ENCODE data around the gene PANK4. TPM values are rescaled to one million over a fixed set of nuclear protein-coding genes. Genes with fewer than 3 reads are reported as not detected.
A peak's percentile ranks its signal among the peaks of the same experiment; 100 is the strongest.
"Not testable (repeated sequence)": the region's sequence is repeated elsewhere in the genome, so short reads cannot be mapped to it uniquely, and the experiment has no call there.

The PANK4 gene
- polyA plus RNA-seq (2014; cell fraction: cytosol; rRNA removed) = 19.0 and 27.4 TPM in 2 replicates
- polyA plus RNA-seq (2014; cell fraction: nucleus; rRNA removed) = 86.5 and 95.1 TPM in 2 replicates

GRCh38 chr1:2525920-2526823 lies at the start of gene PANK4:
Gene PANK4, minus strand, starts transcription at chr1:2526596. Its CDS starts 9 bp downstream, at chr1:2526587.
- DNase-seq (ENCODE audit: low spot score) = peak; percentile 86

DNA sequence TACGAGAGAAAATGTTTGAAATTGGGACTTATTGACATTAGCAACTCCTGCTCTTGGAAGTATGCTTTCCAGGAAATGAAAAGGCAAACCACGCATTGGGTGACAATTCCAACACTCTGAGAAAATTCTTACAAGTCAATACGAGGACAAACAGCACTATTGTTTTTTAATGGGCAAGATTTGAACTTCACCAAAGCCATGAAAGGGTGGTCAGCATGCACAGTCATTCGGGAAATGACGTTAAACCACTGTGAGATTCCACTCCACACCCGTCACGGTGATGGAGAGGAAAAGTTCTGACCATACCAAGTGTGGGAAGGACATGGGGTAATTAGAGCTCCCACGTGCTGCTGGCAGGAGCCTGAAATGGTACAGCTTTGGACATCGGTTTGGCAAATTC lies 48.0 kb upstream of the PANK4 start:
- no peak for DNase-seq (ENCODE audit: low spot score)

- DNase-seq (ENCODE audit: low spot score) = no peak
Measured at GRCh38 chr1:2573250-2573920, 47.0 kb upstream of the PANK4 start.

DNA sequence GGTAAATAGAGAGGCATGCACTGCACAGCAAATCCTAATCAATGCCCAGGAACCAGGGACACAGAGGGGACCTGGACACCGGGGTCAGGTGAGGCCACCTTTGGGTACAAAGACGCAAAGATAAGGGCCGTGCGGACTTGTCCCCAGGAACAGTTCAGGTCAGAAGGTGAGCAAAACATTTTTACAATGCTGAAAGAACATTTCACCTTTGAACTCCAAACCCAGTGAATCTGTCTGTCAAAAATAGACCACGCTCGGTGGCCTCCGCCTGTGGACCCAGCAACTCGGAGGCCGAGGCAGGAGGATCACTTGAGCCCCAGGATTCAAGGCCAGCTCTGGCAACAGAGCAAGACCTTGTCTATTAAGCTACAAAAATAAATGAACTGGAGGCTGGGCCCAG lies 45.0 kb upstream of the PANK4 start:
- DNase-seq (ENCODE audit: low spot score) = no peak

DNA sequence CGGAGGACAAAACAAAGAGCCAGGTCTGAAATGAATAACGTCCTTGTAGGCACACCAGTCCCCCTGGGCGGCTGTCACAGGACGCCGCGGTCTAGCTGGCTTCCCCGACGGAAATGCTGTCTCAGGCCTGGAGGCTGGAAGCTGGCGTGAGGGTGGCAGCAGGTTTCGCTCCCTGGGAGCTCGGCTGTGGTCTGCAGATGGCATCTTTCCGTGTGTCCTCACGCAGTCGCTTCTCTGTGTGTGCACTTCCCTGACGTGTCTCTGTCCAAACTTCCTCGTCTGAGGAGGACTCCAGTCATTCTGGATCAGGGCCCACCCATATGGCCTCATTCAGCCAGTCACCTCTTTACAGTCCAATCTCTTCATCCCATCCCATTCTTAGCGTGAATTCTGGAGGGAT lies 43.9 kb upstream of the PANK4 start:
- DNase-seq (ENCODE audit: low spot score) = no peak

- not testable (repeated sequence) for DNase-seq (ENCODE audit: low spot score)
Measured at GRCh38 chr1:2569703-2570102, 43.3 kb upstream of the PANK4 start.

DNA sequence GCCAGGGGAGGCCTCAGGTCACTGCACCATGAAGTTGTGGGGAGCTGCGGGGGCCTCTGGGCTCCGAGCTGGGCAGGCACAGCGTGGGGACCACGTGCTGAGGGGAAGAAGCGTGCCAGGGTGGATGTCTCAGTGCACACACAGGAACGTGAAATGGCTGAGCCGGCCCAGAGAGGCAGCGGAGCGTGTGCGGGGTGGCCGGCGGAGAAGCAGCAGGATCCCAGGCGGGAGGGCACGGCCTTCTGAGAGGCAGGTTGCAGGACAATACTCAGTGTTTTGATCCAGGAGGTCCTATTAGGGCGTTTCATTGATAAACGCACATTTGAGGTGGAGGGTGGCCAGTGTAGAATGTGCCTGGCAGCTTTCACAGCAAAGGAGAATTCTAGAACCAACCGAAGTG lies 42.7 kb upstream of the PANK4 start:
- no peak for DNase-seq (ENCODE audit: low spot score)

DNA sequence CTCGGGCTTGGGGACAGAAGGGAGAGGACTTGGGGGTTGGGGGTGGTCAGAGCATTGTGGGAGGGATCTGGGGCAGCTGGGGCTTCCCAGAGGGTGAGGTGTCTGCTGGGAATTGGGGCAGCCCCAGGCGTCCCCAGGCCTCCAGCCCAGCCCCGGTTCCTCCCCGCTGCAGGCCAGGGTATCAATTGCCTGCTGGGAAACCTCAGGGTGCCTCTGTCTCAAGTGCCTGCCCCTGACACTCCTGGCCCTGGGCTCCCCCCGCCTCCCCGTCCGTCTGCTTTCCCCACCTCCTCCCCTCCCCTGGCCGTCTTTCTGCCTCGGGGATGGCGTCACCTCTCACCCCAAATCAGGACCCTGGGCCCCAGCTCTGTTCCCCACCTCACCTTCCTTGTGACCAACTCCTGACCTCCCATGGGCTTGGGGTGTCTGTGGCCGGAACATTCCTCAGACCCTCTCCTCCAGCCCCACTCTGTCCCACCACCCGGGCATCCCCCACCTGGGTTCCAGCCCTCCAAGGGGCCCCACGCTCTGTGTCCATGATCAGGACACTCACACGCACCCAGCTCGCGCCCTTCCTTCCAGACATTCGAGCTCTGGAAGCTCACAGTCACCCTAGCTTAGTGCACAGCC lies 41.9 kb upstream of the PANK4 start:
- not testable (repeated sequence) for DNase-seq (ENCODE audit: low spot score)

DNA sequence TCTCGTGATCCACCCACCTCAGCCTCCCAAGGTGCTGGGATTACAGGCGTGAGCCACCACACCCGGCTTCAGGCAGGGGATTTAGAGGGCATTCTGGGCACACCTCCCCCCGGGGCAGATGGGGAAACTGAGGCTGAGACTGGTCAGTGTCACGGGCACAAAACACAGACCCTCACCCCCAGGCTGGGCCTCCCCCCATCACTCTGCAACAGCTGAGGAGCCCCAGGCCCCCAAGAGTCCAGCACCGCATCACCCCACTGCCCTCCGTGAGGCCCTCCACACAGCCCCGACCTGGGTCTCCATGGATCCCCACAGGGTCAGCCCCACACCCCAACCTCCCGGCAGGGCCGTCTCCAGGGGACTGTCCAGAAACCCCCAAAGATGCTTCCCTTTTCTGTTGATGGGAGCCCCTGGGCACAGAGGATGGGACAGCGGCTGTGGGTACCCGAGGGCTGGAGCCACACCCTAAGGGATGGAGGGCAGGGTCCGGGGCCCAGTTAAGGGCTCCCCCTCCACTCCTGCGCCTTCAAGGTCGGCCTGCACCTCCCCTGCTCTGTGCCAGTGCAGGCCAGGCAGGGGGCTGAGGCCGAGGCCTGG lies 40.8 kb upstream of the PANK4 start:
- DNase-seq (ENCODE audit: low spot score) = no peak

DNA sequence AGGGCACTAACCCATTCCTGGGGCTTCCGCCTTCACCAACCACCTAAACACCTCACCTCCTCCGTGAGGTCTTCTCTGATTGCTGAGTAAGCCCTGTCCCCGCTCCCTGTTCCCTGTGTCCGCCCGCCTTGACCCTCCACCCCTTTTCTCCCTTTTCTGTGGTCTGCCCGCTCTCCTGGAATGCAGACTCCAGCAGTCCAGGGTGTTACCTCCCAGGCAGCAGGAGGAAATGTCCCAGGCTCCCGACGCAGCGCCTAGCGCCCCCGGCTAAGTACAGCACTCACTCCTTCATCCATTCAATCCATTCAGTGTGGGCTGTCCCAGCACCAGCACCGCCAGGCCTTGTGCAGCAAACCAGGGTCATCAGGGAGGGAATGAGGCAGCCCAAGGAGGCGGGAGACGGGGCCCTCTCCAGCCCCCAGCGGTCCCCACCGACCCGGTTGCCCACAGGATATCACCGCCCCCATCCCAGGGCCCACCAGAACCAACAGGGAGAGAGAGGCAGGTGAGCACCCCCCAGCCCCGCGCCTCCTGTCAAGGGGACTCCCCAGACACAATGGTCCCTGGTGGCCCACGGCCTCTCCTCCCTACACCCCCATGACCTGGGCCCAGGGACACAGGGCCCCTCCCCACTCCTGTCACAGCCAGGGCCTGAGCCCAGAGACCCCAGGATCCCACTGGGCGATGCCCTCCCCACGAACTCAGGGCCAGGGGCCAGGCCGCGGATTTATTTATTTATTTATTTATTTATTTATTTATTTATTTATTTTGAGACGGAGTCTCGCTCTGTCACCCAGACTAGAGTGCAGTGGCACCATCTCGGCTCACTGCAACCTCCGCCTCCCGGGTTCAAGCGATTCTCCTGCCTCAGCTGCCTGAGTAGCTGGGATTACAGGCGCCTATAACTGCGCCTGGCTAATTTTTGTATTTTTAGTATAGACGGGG lies 40.0 kb upstream of the PANK4 start:
- no peak for DNase-seq (ENCODE audit: low spot score)

DNA sequence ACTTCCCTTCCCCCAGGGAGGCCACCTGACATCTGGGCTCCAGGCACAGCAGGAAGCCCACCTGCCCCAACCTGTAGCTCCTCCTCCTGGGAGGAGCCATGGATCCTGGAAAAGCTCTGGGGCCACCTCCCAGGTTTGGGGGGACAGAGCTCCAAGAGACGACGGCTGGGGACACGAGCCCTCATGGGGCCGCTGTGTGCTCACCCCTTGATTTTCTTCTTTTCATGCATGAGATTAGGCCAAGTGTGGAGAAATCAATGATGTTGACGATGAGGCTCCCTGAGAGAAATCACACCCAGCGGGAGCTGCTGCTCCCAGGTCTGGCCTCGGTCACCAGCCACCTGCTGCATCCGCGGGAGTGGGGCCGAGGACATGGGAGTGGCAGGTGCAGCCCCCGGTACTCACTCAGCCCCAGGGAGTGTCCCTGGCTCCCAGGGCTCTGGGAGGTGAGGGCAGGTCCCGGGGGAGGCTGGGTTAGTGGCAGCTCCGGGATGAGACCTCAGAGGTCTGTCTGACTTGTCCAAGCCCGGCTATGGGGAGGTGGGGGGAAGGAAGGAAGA lies 38.5 kb upstream of the PANK4 start:
- DNase-seq (ENCODE audit: low spot score) = no peak

GRCh38 chr1:2564006-2564814 lies 37.8 kb upstream of the PANK4 start:
- DNase-seq (ENCODE audit: low spot score) = no peak

DNA sequence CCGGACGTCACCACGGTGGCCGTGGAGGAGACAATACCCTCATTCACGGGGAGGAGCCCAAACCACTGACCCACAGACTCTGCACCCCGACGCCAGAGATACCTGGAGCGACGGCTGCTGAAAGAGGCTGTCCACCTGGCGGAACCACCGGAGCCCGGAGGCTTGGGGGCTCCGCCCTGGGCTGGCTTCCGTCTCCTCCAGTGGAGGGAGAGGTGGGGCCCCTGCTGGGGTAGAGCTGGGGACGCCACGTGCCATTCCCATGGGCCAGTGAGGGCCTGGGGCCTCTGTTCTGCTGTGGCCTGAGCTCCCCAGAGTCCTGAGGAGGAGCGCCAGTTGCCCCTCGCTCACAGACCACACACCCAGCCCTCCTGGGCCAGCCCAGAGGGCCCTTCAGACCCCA lies 36.8 kb upstream of the PANK4 start:
- DNase-seq (ENCODE audit: low spot score) = no peak

DNA sequence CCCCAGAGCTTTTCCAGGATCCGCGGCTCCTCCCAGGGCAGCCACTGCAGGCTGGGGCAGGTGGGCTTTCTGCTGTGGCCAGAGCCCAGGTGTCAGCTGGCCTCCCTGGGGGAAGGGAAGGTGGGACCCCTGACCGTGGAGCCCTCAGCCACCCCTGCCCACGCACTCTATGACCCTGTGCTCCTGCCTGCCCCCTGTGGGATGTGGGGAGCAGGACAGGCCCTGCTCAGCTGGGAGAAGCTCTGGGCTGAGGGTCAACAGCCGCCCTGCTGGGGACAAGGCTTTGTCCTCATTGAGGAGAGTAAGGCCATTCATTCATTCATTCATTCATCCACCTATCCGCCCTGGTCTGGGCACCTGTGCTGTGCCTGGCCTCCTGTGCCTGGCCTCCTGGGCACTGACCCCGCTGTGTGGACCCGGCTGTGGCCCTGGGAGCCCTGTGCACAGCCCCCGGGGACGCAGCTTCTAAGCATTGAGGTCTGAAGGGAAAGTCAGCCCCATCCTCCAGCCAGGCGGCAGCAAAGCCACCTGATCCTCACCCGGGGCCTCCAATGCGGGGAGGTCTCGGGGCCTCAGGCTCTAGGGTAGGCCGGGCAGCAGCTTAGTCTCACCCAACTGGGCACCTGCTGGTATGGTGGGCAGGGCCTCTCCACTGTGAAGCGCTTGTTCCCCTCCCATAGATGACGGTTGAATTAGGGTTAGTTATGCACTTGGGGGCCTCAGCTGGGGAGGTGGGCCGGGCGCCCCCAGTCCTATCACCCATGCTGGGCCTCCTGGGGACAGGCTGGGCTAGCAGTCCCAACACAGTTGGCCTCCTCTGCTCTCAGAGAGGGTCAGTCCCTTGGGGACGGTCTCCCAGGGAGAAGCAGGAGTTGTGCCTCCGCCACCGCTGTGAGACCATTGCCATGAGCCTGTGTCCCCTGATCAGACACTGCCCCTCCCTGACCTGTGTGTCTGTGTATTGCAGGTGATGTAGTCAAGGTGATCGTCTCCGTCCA lies 35.8 kb upstream of the PANK4 start:
- no peak for DNase-seq (ENCODE audit: low spot score)

- no peak for DNase-seq (ENCODE audit: low spot score)
Measured at GRCh38 chr1:2561446-2561845, 35.0 kb upstream of the PANK4 start.

DNA sequence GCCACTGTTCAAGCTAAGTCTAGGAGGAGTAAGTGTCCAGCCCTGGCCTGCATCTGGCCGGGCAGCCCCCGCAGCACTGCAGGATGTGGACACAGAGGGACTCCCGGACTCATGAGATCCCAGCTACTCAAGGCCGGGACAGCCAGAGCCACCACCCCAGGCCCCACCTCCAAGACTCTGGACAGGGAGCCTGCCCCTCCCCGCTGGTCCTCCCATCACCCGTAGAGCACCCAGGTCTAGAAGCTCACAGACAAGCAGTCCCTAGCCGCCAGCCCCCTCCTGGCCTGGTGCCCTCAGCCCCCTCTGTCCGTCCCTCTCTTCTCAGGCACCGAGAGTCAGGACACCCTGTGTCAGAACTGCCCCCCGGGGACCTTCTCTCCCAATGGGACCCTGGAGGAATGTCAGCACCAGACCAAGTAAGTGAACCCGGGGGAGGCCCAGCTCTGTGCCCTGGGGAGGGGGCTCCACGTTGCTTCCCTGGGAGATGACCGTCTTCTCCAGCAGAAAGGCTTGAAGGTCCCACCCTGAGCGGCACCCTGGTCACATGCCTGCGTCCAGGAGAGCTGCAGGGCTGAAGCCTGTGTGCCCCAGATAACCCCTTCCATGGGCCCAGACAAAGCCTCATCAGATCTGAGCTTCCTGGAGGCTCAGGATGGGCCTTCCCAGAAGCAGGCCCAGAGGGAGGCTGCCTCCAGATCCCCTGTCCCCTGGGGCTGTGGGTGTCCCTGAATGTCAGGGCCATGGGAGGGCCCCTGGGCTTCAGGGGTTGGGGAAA lies 34.1 kb upstream of the PANK4 start:
- DNase-seq (ENCODE audit: low spot score) = no peak

DNA sequence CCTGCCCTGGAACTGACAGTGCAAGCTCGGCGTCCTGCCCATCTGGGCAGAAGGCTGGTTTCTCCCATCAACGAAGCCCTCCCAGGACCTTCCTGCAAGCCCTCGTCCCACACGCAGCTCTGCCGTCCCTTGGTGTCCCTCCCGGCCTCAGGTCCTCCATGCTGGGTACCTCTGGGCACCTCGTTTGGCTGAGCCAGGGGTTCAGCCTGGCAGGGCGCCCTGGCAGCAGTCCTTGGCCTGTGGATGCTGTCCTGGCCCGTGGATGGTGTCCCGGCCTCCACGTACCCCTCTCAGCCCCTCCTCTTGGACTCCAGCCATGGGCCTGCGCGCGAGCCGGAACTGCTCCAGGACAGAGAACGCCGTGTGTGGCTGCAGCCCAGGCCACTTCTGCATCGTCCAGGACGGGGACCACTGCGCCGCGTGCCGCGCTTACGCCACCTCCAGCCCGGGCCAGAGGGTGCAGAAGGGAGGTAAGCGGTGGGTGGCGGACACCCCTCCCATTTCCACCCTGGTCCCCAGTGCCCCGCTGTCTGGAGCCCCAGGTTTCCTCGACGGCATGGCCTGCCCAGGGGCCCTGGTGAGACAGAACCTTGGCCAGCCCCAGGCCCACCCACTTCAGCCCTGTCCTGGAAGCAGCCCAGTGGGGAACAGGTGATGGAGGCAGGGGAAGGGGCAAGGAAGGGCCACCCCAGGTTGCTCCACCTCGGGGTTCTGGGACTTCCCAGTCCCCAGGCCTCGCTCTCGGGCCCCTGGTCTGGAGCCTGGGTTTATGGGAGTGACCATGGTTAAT lies 33.3 kb upstream of the PANK4 start:
- DNase-seq (ENCODE audit: low spot score) = no peak

Data from SK-N-DZ (cell line).